Measurements from ENCODE around the gene KRT85.

DNA sequence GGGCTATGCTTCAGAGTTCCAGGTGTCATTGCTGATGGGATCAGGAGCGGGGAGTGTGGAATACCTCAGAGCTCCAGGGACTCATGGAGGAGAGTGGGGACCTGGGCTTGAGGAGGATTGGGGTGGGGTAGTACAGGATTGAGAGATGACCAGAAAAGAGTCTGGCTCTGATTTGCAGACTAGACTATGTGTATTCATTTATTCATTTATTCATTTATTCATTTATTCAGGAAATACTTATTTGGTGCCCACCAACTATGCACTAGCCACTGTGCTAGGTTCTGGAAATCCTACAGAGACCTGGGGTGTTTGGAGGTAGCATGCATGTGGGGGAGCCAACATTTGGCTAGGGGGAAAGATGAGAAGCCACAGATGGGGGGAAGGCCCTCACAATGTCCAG is 45.2 kb downstream of the KRT85 start:
- TF ChIP-seq, protein P1, sequence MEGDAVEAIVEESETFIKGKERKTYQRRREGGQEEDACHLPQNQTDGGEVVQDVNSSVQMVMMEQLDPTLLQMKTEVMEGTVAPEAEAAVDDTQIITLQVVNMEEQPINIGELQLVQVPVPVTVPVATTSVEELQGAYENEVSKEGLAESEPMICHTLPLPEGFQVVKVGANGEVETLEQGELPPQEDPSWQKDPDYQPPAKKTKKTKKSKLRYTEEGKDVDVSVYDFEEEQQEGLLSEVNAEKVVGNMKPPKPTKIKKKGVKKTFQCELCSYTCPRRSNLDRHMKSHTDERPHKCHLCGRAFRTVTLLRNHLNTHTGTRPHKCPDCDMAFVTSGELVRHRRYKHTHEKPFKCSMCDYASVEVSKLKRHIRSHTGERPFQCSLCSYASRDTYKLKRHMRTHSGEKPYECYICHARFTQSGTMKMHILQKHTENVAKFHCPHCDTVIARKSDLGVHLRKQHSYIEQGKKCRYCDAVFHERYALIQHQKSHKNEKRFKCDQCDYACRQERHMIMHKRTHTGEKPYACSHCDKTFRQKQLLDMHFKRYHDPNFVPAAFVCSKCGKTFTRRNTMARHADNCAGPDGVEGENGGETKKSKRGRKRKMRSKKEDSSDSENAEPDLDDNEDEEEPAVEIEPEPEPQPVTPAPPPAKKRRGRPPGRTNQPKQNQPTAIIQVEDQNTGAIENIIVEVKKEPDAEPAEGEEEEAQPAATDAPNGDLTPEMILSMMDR (conservative IDR thresholded peaks at IDR 0.05; ENCODE audit: low read length), result no peak
- TF ChIP-seq EZH2phosphoT487 (IDR thresholded peaks at IDR 0.05; ENCODE audit: borderline replicate concordance), result no peak
